ENCODE data around the gene C1RL.

C1RL gene

GRCh38 chr12:7150356-7150755 lies 41.3 kb upstream of the C1RL start:
- Histone ChIP-seq H2AFZ (ENCODE audit: low read length) (no peak overlapping the region), H3K4me1 (ENCODE audit: low read length) (no peaks in the 10 kb centered on the region), H3F3A (ENCODE audit: insufficient read depth, low read length) (no peaks in the 10 kb centered on the region), H4K20me1 (ENCODE audit: insufficient read depth, low read length) (no peaks in the 10 kb centered on the region), H3K9me2 (replicated peaks; ENCODE audit: insufficient read depth, low read length) (no peaks in the 10 kb centered on the region), H3K9ac (ENCODE audit: low read length) (no peak overlapping the region), H3K9me3 (replicated peaks; ENCODE audit: insufficient read depth, low read length) (no peaks in the 10 kb centered on the region), H3K36me3 (replicated peaks; ENCODE audit: insufficient read depth, low read length) (no peaks in the 10 kb centered on the region), H3K27me3 (replicated peaks; ENCODE audit: insufficient read depth, low read length) (no peaks in the 10 kb centered on the region), H3K79me2 (ENCODE audit: low read length) (no peaks in the 10 kb centered on the region), H3K4me3 (ENCODE audit: low read length) (no peak overlapping the region), H3K27ac (ENCODE audit: low read length) (no peak overlapping the region), H3K4me2 (ENCODE audit: low read depth, low read length) (no peak overlapping the region)
- TF ChIP-seq CTCF (IDR thresholded peaks at IDR 0.05; ENCODE audit: low read length) = no peak
- no peak for TF ChIP-seq EZH2 (optimal IDR thresholded peaks at IDR 0.05; ENCODE audit: low read depth, low read length)
- no peak for TF ChIP-seq EZH2phosphoT487 (IDR thresholded peaks at IDR 0.05; ENCODE audit: low read length)
- DNase-seq = no peak

GRCh38 chr12:7146906-7147305 lies 37.9 kb upstream of the C1RL start:
- no peaks in the 10 kb centered on the region for H3K9me3 ChIP-seq (replicated peaks; ENCODE audit: insufficient read depth, low read length)
- 0 out of 2 replicates have a peak, but pooled peaks cover under 1% of the 10 kb centered on the region for H3K4me1 ChIP-seq (ENCODE audit: low read length)
- H3K9ac ChIP-seq (ENCODE audit: low read length) = no peak overlapping the region
- H4K20me1 ChIP-seq (ENCODE audit: insufficient read depth, low read length) = no peaks in the 10 kb centered on the region
- H3F3A ChIP-seq (ENCODE audit: insufficient read depth, low read length) = no peaks in the 10 kb centered on the region
- no peaks in the 10 kb centered on the region for H3K9me2 ChIP-seq (replicated peaks; ENCODE audit: insufficient read depth, low read length)
- no peaks in the 10 kb centered on the region for H3K36me3 ChIP-seq (replicated peaks; ENCODE audit: insufficient read depth, low read length)
- DNase-seq = no peak
- H3K4me2 ChIP-seq (ENCODE audit: low read depth, low read length) = no peak overlapping the region
- H3K79me2 ChIP-seq (ENCODE audit: low read length) = no peaks in the 10 kb centered on the region
- no peak overlapping the region for H3K27ac ChIP-seq (ENCODE audit: low read length)
- TF ChIP-seq EZH2 (optimal IDR thresholded peaks at IDR 0.05; ENCODE audit: low read depth, low read length) (no peak), EZH2phosphoT487 (IDR thresholded peaks at IDR 0.05; ENCODE audit: low read length) (no peak), CTCF (IDR thresholded peaks at IDR 0.05; ENCODE audit: low read length) (no peak)
- no peak overlapping the region for H3K4me3 ChIP-seq (ENCODE audit: low read length)
- no peak overlapping the region for H2AFZ ChIP-seq (ENCODE audit: low read length)
- no peaks in the 10 kb centered on the region for H3K27me3 ChIP-seq (replicated peaks; ENCODE audit: insufficient read depth, low read length)

GRCh38 chr12:7146228-7146627 lies 37.2 kb upstream of the C1RL start:
- Histone ChIP-seq H3K27me3 (replicated peaks; ENCODE audit: insufficient read depth, low read length) (no peaks in the 10 kb centered on the region), H3K36me3 (replicated peaks; ENCODE audit: insufficient read depth, low read length) (no peaks in the 10 kb centered on the region), H3K27ac (ENCODE audit: low read length) (no peak overlapping the region), H3K4me1 (ENCODE audit: low read length) (0 out of 2 replicates have a peak, but pooled peaks cover 4% of the 10 kb centered on the region), H3K79me2 (ENCODE audit: low read length) (no peaks in the 10 kb centered on the region), H3K4me3 (ENCODE audit: low read length) (no peak overlapping the region), H2AFZ (ENCODE audit: low read length) (no peak overlapping the region), H3F3A (ENCODE audit: insufficient read depth, low read length) (no peaks in the 10 kb centered on the region), H3K9me2 (replicated peaks; ENCODE audit: insufficient read depth, low read length) (no peaks in the 10 kb centered on the region), H3K4me2 (ENCODE audit: low read depth, low read length) (no peak overlapping the region), H3K9me3 (replicated peaks; ENCODE audit: insufficient read depth, low read length) (no peaks in the 10 kb centered on the region), H4K20me1 (ENCODE audit: insufficient read depth, low read length) (no peaks in the 10 kb centered on the region), H3K9ac (ENCODE audit: low read length) (no peak overlapping the region)
- TF ChIP-seq EZH2phosphoT487 (IDR thresholded peaks at IDR 0.05; ENCODE audit: low read length) (no peak), EZH2 (optimal IDR thresholded peaks at IDR 0.05; ENCODE audit: low read depth, low read length) (no peak), CTCF (IDR thresholded peaks at IDR 0.05; ENCODE audit: low read length) (no peak)
- DNase-seq = no peak

All from MM.1S (cell line).